Stimulated activated CD4-positive, alpha-beta T cell treated with anti-CD3 and anti-CD28 coated beads, TNF-alpha, amount 100 ng/mL, for 24 hours (primary cell): ENCODE data around the gene TSPAN10.
"Not testable (repeated sequence)": the region's sequence is repeated elsewhere in the genome, so short reads cannot be mapped to it uniquely, and the experiment has no call there.

ENCODE experiments used
- DNase-seq, 3 experiments: peaks; one replicate each; pipeline ENCODE4 v3.0.0-alpha.2; 2020; ENCODE audit warnings: low read depth in 3 of 3

Gene TSPAN10

DNA sequence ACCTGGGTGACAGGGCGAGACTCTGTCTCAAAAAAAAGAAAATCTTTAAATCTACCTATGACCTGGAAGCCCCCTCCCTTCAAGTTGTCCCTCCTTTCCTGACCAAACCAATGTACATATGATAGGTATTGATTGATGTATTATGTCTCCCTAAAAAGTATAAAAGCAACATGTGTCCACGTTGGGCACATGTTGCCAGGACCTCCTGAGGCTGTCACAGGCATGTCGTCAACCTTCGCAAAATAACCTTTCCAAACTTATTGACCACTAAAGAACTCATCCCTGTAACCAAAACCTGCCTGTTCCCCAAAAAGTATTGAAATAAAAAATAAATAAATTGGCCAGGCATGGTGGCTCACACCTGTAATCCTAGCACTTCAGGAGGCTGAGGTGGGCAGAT, 25.0 kb downstream of the TSPAN10 start:
- DNase-seq, result no peak

GRCh38 chr17:81664051-81664470, 27.1 kb downstream of the TSPAN10 start:
- no peak for DNase-seq

- peak; percentile 41 to 70 (median 47) for DNase-seq
Measured at GRCh38 chr17:81665205-81666091, 28.5 kb downstream of the TSPAN10 start.

- no peak for DNase-seq
Measured at GRCh38 chr17:81666092-81666341, 29.0 kb downstream of the TSPAN10 start.

GRCh38 chr17:81666342-81667191, 29.6 kb downstream of the TSPAN10 start, which contains the start of the genes CCDC137 and OXLD1:
Gene CCDC137, plus strand, starts transcription at chr17:81666737. Its CDS starts 30 bp downstream, at chr17:81666767.
Gene OXLD1, minus strand, starts transcription at chr17:81666605. Its CDS starts 28 bp downstream, at chr17:81666577.
- DNase-seq, result peak; percentile 85 to 94 (median 87)

- DNase-seq, result no peak
Measured at GRCh38 chr17:81667754-81668153, 30.8 kb downstream of the TSPAN10 start.

DNA sequence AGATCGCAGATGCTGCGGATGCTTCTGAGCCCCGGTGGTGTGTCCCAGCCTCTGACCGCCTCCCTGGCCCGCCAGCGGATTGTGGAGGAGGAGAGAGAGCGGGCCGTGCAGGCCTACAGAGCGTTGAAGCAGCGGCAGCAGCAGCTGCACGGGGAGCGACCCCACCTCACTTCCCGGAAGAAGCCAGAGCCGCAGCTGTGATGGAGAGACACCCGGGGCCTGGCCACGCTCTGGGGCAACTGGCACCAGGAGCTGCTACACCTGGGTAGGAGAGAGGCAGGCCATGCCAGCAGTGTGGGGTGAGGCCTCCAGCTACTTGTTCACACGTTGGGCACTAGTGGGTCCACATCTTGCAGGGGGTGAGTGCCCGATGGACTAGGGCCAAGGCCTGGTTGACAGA, 35.5 kb downstream of the TSPAN10 start:
- DNase-seq, result no peak

- DNase-seq, result no peak
Measured at GRCh38 chr17:81672954-81673353, 36.0 kb downstream of the TSPAN10 start.

- DNase-seq, result no peak
Measured at GRCh38 chr17:81673561-81674258, 36.7 kb downstream of the TSPAN10 start.

GRCh38 chr17:81675515-81676221, 38.7 kb downstream of the TSPAN10 start:
- not testable (repeated sequence) for DNase-seq

DNA sequence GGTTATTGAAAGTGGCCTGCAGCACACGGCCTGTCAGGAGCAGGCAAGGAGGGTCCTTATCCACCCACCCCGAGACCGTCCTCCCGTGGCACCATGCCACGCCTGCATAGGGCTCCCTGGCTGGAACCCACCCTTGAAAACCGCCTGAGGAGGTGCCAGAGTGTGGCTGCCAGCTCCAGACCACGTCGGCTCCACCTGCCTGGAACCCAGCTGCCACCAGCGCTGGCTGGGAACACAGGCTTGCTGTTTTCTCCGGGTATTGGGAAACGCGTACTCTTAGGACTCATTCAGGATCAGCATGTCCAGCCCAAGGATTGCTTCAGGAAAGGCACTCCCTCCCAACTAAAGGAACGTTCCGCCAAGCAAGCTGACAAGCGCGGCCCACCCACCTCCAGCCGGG, 39.9 kb downstream of the TSPAN10 start:
- no peak for DNase-seq

GRCh38 chr17:81680150-81680549, 43.2 kb downstream of the TSPAN10 start:
- no peak for DNase-seq

- no peak for DNase-seq
Measured at GRCh38 chr17:81681672-81682071, 44.7 kb downstream of the TSPAN10 start.

- DNase-seq, result no peak
Measured at GRCh38 chr17:81682565-81683207, 45.7 kb downstream of the TSPAN10 start.

- no peak for DNase-seq
Measured at GRCh38 chr17:81683208-81683583, 46.2 kb downstream of the TSPAN10 start.

GRCh38 chr17:81683584-81684441, 46.8 kb downstream of the TSPAN10 start, which contains the start of the genes ARL16 and HGS:
Gene ARL16, minus strand, starts transcription at chr17:81683797. Its CDS starts 44 bp downstream, at chr17:81683753.
Gene HGS, plus strand, starts transcription at chr17:81684011. Its CDS starts 56 bp downstream, at chr17:81684067.
- peak; percentile 95 to 97 (median 95) for DNase-seq

DNA sequence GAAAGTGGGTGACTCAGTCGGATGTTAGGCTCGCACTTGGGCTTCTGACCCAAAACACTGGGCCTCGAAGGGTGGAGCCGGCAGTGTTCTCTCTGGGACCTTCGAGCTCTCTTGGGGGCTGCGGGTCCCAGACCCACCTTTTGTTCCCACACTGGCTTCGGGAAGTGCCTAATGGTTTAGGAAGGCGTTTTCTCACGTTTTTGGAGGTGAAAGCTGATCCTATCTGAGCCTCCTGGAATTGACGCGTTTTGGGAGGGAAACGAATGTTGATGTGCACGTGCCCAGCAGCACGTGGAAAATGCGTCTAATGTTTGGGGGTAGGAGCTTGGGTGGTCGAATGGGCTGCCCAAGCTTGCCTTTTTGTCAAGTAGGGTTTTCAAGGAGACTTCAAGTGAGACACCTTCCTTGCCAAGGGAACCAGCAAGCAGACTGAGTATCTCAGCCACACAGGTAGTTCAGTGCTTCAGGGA, 47.5 kb downstream of the TSPAN10 start:
- DNase-seq, result no peak

DNA sequence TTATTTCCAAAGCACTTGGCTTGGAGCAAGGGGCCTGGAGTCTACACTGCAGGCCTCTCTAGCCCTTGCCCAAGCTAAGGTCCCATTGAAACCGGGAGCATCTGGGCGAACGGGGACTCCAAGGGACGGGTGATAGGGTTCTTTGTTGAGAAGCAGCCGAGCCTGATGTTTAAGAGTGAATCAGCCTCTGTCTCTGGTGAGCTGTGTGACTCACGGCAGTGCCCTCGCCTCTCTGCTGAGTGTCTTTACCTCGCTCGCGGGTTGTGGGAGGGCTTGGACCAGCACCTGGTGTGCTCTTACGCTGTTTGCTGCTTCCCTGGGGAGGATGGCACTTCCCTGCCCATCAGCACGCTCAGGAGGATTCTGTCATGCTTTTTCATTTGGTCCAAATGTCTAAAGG, 48.1 kb downstream of the TSPAN10 start:
- peak; percentile 31 to 61 (median 45) for DNase-seq

- DNase-seq, result no peak
Measured at GRCh38 chr17:81686614-81687013, 49.6 kb downstream of the TSPAN10 start.
